GM18870 (cell line): ENCODE data around the gene GJB4.

ENCODE experiments used
- ATAC-seq: cut with Tn5 transposase; IDR thresholded peaks from one replicate; pipeline ENCODE4 v1.9.1; 2021; ENCODE audit warnings: moderate library complexity; ENCODE audit not compliant: unreplicated experiment

GJB4 gene

GRCh38 chr1:34777519-34778321 lies 18.2 kb downstream of the GJB4 start:
- ATAC-seq, result no peak

GRCh38 chr1:34778381-34778780 lies 18.8 kb downstream of the GJB4 start:
- no peak for ATAC-seq

GRCh38 chr1:34779005-34779404 lies 19.5 kb downstream of the GJB4 start:
- ATAC-seq, result no peak

GRCh38 chr1:34779526-34779925 lies 20.0 kb downstream of the GJB4 start:
- ATAC-seq, result no peak

- no peak for ATAC-seq
Measured at GRCh38 chr1:34779962-34780361, 20.4 kb downstream of the GJB4 start.

GRCh38 chr1:34780528-34780927 lies 21.0 kb downstream of the GJB4 start:
- ATAC-seq, result no peak

GRCh38 chr1:34781071-34781843 lies 21.7 kb downstream of the GJB4 start, which contains the start of gene GJB3:
Gene GJB3, plus strand, starts transcription at chr1:34781214. Its CDS starts 3,549 bp downstream, at chr1:34784763.
- ATAC-seq, result no peak

GRCh38 chr1:34781844-34782391 lies 22.4 kb downstream of the GJB4 start:
- no peak for ATAC-seq

- ATAC-seq, result no peak
Measured at GRCh38 chr1:34784751-34785221, 25.2 kb downstream of the GJB4 start.

- ATAC-seq, result no peak
Measured at GRCh38 chr1:34785231-34785874, 25.8 kb downstream of the GJB4 start.

- no peak for ATAC-seq
Measured at GRCh38 chr1:34785875-34786470, 26.4 kb downstream of the GJB4 start.

- no peak for ATAC-seq
Measured at GRCh38 chr1:34786521-34787325, 27.2 kb downstream of the GJB4 start.

GRCh38 chr1:34787461-34788420 lies 28.2 kb downstream of the GJB4 start:
- ATAC-seq, result no peak

- no peak for ATAC-seq
Measured at GRCh38 chr1:34790985-34791384, 31.4 kb downstream of the GJB4 start.

- no peak for ATAC-seq
Measured at GRCh38 chr1:34792424-34792823, 32.9 kb downstream of the GJB4 start.

- no peak for ATAC-seq
Measured at GRCh38 chr1:34792868-34793727, 33.6 kb downstream of the GJB4 start, which contains the start of gene GJA4. Gene GJA4, plus strand, starts transcription at chr1:34792999. Its CDS starts 1,215 bp downstream, at chr1:34794214.

GRCh38 chr1:34794001-34794789 lies 34.7 kb downstream of the GJB4 start:
- ATAC-seq, result no peak
